Inflammatory macrophage (primary cell): ENCODE results near the gene SLC48A1.
A peak's percentile ranks its signal among the peaks of the same experiment; 100 is the strongest.
"Not testable (repeated sequence)": the region's sequence is repeated elsewhere in the genome, so short reads cannot be mapped to it uniquely, and the experiment has no call there.

Source experiments
- DNase-seq, 2 donors: peaks; one replicate each; pipeline ENCODE4 v3.0.0-alpha.2; 2020 to 2022

SLC48A1 gene

DNA sequence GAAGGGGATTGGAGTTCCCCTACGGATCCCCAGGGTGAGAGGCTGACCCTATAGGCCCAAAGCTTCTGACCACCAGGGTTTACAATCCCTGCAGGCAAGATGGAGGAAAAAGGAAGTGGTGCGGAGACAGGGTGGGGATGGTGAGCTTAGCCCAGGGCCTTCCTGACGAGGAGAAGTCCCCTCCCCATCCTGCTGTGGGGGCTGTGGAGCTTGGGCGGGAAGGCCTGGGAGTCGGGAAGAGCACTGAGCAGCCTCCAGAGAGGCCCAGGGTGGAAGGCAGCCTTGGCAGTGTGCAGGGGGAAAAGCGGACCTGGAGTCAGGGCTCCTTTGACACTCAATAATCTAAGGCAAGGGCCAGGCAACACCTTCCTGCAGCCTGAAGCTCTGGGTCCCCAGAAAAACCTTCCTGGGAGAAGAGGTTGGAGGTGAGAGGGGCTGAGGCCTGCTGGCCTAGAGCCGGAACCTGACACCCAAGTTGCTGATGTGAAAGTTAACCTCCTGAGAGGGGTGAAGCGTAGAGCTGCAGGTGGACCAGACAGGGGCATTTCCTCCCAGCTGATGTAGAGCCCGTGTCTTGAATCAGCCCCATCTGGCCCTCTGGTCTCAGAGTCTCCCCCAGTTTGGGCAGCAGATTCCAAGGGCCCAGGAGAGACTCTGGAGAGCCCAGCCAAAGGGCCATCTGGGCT is 40.6 kb downstream of the SLC48A1 start:
- DNase-seq, result peak; percentile 54 to 58

DNA sequence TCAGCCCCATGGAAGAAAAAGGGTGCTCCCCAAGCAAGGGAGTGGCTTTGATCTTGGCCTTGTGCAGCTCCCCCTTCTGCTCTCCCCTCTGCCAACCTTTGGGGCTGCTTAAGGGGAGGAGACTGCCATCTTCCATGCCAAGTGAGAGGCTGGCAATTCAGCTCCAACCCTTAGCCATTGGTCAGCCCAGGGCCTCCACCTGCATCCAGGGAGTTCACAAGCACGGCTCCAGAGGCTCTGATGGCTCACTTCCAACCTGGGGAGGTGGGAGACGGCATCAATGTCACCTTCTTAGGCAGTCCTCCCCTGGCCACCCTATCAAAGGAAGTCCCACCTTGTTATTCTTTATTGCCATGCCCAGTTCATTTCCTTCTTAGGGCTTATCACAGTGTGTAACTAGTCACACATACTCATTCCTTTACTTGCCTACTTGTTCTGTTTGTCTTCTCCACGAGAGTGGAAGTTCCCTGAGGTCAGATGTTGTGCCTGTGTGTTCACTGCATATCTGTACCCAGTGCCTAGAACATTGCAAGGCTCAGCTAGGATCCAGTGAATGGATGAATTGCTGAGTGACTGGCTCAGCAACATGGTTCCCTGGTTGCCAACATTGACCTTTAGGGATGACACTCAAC is 41.6 kb downstream of the SLC48A1 start:
- DNase-seq, result no peak

DNA sequence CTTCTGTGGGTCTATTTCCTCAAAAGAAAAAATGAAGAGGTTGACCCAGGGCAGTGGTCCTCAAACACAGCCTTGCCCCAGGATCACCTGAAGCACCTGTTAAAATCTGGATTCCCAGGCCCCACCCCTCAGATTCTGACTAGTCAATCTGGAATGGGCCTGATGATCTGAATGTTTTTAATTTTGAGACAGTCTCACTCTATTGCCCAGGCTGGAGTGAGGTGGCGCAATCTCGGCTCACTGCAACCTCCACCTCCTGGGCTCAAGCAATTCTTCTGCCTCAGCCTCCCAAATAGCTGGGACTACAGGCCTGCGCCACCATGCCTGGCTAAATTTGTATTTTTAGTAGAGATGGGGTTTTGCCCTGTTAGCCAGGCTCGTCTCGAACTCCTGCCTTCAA is 42.4 kb downstream of the SLC48A1 start:
- not testable (repeated sequence) for DNase-seq

DNA sequence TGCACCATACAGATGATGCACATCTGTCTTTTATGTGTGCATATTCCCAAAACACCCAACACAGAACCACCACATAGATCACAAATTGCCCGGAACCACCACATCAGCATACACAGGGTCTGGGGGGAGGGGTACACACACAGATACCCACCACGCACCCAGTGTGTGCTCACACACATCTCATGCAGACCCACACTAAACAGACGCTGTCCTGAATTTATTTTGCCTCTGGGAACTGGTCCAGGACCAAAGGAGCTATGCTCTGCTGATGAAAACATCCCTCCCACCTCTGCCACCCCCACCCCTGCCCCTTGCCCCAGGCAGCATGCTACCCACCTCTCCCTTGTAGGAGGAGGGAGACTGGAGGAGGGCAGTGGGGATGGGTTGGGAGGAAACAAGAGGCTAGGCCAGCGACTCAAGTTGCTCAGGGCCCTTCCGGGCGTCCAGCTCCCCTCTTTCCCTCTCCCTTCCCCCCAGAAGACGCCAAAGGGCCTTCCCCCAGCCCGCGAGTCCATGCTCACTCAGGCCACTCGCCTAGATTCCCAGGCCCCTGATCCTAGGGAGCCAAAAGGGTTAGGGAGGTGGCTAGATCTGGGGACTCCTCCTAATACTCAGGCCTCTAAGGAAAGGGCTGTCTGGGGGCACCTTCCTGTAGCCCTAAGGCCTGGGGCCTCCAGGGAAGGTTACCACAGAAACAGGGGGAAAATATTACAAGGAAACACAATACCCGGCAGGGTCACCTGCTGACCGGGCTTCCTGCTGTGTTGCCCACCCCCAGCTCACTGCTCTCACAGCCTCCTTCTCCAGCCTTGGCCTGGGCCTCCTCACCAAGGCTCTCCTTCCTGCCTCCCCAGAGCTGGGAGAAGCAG is 43.6 kb downstream of the SLC48A1 start:
- no peak for DNase-seq

DNA sequence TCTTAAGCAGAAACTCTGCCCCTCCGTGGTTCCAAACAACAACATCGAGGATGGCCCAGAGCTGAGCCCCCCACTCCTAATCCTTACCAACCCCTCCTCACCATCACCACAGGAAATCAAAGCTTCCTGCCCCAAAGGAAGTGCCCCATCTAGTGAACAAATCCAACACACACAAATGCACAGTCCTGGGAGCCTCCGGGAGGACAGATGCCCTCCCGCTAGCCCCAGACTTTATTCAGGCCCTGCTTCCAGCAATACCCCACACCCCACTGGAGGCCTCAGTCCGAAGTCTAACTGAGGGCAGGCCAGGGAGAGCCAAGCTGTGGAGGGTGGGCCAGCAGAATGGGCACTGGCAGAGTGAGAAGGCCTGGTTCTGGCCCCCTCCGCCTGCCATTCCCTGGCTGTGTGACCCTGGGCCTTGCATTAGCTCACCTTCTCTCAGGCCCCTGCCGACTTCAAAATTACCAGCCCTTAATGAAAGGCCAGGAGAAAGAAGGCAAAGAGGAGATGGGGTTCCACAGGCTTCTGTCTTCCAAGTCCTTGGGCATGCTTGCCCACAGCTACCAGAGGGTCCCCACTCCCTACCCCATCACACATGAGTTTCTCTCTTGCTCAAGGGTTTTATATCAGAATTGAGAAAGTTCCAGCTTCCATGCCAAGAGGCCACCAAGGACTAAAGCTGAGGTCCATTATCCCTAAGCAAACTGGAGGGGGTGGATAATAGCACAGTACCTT is 44.4 kb downstream of the SLC48A1 start:
- no peak for DNase-seq

DNA sequence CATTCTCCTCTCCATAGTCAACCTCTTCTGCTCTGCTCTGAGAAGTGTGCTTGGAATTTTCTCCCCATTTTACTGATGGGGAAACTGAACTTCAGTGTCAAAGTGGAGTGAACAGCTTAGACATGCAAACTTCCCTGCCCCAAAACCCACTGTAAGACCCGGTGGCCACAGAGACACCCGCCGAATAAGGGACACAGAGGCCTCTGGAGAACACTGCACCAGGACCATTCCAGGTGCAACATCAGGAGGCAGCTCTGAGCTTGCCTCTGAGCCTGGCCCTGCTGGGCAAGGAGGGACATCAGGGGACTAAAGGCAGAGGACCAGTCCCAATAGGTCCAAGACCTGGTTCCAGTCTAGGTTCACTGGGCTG is 45.0 kb downstream of the SLC48A1 start:
- DNase-seq, result no peak

DNA sequence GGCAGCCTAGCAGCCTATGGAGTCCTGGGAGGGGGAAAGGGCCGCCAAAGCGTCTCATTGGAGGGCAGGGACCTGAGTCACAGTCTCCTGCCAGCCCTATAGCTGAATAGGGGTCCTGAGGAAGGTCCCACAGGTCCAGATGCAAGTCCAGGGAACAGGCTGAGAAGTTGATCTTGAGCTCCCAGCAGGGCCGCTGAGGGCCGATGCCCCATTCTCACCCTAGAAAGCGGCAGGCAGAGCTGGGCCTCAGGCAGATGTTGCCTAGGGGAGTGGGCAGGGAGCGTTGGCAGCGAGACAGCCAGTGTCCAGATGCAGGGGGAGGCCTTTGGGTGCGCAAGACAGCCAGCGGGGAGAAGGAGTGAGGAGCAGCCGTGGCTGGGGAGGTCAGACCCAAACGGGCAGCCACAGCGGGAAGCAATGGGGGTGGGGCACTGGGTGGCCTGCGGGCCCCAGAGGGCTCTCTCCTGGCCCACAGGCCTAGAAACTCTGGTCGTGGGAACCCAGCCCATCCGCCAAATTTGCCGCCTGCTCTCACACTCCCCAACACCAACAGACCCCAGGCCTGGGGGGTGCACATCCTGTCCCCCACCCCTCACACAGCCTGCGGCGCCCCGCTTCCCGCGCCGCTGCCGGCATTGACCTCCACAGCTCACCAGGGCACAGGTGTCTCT is 45.6 kb downstream of the SLC48A1 start:
- DNase-seq, result no peak

DNA sequence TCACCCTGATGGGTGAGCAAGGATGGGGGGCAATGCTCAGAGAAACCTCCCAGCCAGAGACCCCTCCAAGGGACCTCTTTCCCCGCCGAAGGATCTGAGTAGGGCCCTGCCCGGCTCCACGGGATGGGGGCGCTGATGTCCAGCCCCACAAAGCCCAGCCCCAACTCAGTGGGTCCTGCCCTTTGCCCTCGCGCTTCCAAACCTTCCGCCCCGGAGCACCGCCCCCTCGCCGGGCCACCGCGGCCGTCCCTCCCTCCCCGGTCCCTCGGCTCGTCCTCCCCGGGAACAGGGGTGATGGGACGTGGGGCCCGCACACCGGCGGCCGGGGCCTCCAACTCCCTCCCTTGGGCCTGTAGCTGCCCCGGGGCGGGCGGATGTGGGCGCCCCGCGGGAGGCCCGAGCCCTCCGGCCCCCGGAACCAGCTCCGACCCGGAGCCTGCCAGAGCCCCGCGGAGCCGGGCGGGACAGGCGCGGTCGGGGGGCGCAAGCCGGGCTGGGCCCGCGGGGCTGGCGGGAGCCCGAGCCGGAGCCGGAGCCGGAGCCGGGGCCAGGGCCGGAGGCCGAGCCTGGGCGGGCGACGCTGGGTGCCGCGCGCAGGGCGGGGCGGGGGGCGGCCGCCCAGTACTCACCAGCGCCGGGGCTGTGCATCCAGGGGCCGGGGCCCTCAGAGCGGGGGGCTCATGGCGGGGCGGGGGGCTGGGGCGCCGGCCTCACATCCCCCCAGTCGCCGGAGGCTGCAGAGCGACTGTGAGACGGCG is 46.3 kb downstream of the SLC48A1 start:
- peak; percentile 47 to 62 for DNase-seq

DNA sequence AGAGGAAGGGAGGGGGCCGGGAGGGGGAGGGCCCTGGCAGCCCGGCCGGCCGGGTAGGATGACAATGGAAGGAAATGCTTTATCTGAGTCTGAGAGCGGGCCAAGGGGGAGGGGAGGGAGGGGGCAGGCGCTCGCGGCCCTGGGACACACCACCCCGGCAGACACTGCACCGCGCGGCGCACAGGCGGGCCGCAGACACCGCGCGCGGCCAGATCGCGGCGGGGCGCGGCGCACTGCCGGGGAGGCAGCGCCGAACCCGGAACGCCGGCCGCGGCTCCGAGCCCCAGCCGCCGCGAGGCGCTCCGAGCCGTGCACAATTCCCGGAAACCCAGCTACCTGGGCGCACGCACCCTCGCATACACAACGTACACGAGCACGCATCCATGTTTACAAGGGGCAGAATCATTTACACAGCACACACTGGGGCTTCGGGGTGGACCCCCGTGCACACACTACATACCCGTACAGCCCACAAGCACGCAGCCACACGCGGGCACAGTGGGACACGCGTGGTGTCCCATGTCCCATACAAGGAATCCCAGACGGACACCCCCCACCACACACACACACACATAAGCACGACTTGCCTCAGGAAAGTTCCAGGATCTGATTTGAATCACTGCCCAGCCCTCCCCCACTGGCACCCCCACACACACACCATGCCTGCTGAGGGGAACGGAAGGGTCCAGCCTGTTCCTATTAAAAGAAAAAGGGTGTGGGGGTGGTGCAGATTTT is 47.0 kb downstream of the SLC48A1 start, which contains the start of gene HDAC7:
Gene HDAC7, minus strand, starts transcription at position 8 of the 735 bp plus-strand sequence. CDS start 118 bp downstream, outside the sequence.
- DNase-seq, result peak in 1 of 2 donors; percentile 47

DNA sequence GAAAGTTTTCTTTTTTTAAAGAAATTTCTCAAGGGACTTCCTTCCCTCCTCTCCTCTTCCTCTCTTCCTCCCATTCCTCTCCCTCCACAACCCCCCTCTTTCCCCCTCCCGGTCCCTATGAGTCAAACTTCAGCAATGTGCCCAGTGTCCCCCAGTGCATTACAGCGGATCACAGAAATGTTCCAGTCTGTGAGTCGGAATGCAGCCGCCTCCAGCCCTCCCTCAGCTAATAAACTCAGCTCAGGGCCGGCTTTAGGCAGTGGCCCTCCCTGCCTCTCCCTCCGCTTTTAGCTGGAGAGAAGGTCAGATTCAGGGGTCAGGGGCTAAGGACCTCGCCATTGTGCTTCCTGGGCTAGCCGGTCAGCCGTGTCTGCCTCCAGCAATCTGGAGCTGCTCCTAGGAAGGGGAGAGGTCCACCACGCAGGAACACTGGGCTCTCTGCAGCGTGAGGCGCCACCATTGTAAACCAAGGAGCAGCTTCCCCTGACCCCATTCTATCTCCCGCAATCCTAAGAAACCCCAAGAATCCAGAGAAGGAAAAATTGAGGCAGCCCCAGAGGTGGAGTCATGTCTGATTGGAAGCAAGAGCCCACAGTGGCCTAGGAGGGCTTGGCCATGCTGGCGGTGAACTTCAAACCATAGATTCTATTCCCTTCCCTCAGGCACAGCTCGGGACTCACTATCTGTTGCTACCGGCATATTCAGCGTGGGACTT is 47.8 kb downstream of the SLC48A1 start:
- DNase-seq, result peak; percentile 61 to 69

DNA sequence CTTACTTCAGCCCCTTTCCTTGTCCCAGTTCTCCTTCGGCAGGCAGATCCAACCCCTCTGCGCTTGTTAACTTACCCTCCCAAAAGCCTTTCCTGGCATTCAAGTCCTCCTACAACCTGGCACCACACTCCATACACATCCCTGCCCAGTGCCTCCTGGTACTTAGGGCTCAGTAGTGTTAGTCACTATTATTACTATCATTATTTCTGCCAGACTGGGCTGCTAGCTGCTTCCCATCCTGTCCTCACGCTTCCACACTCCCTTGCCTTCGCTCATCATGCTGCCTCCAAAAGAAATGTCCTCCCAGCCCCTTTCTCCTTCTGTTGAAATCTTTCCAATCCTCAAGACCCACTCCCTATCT is 48.3 kb downstream of the SLC48A1 start:
- DNase-seq, result no peak

DNA sequence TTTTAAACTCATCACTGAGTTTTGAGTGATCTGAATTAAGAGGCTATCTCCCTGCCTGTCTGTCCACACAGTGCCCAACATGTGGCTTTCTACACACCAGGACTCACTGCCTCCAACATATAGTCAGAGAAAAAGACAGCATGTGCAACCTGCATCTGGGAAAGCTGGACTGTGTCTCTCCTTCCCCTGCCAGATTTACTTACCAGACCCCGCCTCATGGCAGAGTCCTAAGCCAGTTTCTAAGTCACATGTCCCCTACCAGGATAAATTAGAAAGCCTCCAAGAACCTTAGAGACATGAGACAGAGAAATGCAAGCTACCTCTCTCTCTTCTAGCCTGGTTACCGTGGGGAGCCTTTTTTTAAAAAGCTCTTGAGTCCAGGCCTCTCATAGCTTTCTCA is 49.4 kb downstream of the SLC48A1 start:
- DNase-seq, result no peak

DNA sequence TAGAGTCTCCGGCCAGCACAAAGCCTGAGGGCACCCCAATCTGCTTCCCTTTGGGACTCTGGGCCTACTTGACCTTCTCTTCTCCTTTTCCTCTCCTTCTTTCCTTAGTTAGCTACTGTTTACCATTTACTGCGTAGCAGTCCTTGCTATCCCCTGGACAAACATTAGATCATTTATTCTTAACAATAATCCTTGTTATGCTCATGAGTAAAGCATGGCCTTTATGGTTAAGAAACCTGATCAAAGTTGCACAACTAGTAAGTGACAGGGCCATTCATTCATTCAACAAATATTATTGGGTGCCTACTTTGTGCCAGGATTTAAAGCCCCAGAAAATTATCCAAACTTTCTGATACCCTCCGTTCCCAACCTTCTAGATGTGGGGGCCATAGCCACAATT is 49.8 kb downstream of the SLC48A1 start:
- no peak for DNase-seq

DNA sequence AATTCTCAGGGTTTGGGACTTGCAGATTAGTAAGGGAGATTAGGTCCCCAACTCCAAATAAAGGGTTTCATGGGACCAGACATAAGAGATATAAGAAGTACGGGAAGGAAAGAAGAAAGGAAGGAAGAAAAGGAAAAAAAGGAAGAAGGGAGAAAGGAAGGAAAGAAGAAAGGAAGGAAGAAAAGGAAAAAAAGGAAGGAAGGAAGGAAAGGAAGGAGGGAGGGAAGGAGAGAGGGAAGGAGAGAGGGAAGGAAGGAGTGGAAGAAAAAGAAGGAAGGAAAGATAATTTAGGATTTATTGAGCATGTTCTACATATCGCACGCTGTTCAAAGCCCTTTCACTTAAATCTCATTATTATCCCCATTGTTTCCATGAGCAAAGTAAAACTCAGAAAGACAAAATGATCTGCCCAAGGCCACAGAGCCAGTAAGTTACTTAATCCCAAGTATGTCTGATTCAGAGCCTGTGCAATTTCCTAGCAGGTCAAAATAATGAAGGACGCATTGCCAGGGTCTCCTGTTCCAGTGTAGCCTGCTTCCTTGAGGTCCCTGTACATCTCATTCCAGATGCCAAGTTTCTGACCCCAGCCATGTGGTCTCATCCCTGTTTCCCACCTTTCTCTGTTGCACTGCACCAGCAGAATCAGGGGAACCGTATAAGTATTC is 50.5 kb downstream of the SLC48A1 start:
- DNase-seq, result no peak

DNA sequence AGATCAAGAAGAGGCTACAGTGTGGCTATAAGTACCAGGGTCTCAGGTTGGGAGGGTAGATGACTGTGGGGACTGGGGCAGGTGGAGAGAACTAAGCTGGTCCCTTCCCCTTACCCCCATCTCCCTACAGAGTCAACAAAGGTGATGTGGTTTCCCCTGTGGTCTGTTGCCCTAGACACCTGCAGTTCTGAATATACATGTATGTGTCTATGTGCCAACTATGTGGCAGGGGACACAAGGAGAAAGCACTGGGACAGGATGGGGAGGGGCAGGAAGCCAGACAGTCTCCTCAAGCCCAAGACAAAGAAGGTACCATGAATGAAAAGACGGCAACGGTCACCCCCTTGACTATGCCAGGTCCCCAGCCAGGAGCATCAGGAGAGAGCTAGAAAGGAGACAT is 51.2 kb downstream of the SLC48A1 start:
- no peak for DNase-seq

DNA sequence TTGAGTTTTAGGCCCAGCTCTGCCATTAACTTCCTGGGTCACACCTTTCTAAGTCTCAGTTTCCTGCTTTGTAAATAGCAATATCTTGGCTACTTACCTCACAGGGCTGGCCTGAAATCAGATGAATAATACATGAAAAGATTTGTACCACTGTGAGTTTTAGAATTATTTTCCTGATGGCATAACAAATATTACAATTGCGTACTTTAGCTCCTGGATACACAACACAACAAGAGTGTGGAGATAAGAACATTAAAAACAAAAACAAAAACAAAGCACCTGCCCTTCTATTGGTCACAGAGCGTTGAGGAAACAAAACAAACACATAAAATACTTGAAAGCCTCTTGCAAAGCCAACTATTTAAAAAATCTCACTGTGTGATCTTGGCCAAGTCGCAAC is 51.6 kb downstream of the SLC48A1 start:
- DNase-seq, result no peak

DNA sequence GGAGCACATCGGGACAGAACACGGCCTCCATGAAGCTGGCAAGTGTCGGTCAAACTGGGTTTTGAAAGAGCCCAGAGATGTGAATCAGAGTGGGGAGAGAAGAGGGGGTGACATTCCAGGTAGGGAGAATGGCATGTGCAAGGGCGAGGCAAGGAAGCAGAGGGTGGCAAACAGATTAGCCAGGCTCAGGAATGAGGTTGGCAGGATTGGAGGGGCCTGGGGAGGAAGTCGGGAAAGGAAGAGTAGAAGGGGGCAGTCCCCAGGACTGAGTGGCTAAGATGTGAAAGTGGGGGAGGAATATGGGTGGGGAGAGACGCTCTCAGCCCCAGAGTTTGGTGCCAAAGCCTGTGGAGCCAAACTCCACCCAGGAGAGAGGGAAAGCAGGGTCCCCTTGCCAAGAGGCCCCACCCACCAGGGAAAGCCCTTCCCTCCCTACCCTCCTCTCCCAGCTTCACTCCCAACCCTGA is 52.2 kb downstream of the SLC48A1 start:
- DNase-seq, result no peak

DNA sequence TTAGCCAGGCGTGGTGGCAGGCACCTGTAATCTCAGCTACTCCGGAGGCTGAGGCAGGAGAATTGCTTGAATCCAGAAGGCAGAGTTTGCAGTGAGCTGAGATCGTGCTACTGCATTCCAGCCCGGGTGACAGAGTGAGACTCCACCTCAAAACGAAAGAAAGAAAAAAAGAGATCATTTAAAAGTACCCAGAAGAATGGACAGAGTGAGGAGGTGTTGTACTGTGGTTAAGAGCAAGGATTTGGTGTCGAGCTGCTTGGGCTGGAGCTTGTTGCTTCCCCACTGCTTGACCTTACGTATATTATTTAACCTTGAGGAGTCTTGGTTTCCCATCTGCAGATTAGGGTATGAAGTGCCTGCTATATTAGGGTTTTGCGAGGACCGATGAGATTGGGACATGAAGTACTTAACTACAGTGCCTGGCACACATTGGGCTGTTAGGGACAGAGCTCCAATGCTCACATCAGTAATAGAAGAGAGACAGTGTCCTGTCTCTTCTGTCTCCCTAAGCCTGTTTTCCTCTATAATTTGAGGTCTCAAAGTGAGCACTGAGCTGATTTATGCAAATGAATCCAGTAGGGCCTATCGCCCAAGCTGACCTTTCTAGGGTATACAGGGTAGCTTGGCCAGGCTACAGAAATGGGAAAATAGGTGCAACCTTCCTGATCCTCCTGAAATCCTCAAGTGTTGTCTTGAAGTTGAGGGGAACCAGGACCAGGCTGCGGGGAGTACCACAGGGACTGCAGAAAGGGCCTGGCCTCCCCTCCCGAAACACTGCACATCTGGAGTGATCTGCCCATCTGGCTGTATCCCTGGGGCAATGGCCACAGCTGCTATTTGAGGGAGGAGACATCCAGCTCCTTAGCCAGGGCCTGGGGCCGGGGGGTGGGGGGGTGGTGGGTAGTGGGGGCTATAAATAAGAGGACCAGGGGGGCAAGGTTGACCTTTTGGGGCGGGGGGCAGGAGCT is 55.3 kb downstream of the SLC48A1 start:
- no peak for DNase-seq
